K562 (cell line): ENCODE data around the gene ARFGAP3. TPM values are rescaled to one million over a fixed set of nuclear protein-coding genes. Genes with fewer than 3 reads are reported as not detected.
A peak's percentile ranks its signal among the peaks of the same experiment; 100 is the strongest.

Experiments
- ATAC-seq: fragments of 200-7000 bp; cut with Tn5 transposase; 3 replicates; pipeline ENCODE4 v1.9.1; 2020; ENCODE audit warnings: moderate library complexity
- BruUV-seq: library from RNA; stranded (reverse); fragments of 400-500 nt; replicated peaks from 2 replicates; lab custom pipeline; 2021; lab: Mats Ljungman, UMichigan
- CTCF ChIA-PET: fragments of 300-600 bp; formaldehyde crosslinking; extraction: SDS; loops from one replicate; lab custom pipeline; 2021; ENCODE audit warnings: low intra/inter-chr PET ratio; lab: Yijun Ruan, JAX
- POLR2A ChIA-PET: fragments of 300-600, 350-650 bp; sonication (Branson Sonifier 250); formaldehyde crosslinking; extraction: SDS; loops from one replicate; lab custom pipeline; 2021; ENCODE audit warnings: antibody characterized with exemption, inconsistent platforms; lab: Yijun Ruan, JAX
- DNase-seq, 4 experiments: peaks; one replicate each; pipeline versions ENCODE4 v3.0.0 to v3.0.0-alpha.2; 2011 to 2018; ENCODE audit warnings: low spot score in 3 of 4, mixed read lengths in 3 of 4; ENCODE audit errors: extremely low read depth in 1 of 4
- FAIRE-seq: peaks from 2 replicates; lab custom pipeline; 2011; peaks lifted over from hg19 to GRCh38; lab: Jason Lieb, UNC
- H2AFZ ChIP-seq: 2 replicates; pipeline ENCODE4 v1.6.0; 2011; ENCODE audit warnings: low read depth, low read length, control low read depth, inconsistent platforms
- H3K27ac ChIP-seq: fragments of 200-600 bp; 3 replicates; pipeline ENCODE4 v1.8.0; 2011; ENCODE audit warnings: low read depth, mild to moderate bottlenecking, control low read depth, inconsistent platforms, low read length, moderate library complexity, mixed read lengths; ENCODE audit errors: extremely low read depth
- H3K27me3 ChIP-seq, 2 experiments: fragments of 300-600 bp in 1 of 2; 2 replicates in 1 of 2; 3 replicates in 1 of 2; pipeline versions ENCODE4 v1.6.0 to v1.8.0; 2011; ENCODE audit warnings: inconsistent platforms in 2 of 2, low read length in 2 of 2, mild to moderate bottlenecking in 1 of 2, mixed read lengths in 1 of 2, moderate library complexity in 1 of 2; ENCODE audit not compliant: control insufficient read depth in 2 of 2, insufficient read depth in 2 of 2
- H3K36me3 ChIP-seq: fragments of 300-600 bp; 3 replicates; pipeline ENCODE4 v1.8.0; 2011; ENCODE audit warnings: mild to moderate bottlenecking, low read length, inconsistent platforms; ENCODE audit not compliant: control insufficient read depth, insufficient read depth
- H3K4me1 ChIP-seq, 2 experiments: fragments of 200-600 bp in 1 of 2; replicated peaks in 1 of 2; 2 replicates in 1 of 2; 3 replicates in 1 of 2; pipeline versions ENCODE4 v1.5.1 to v1.8.0; 2011; ENCODE audit warnings: inconsistent platforms in 2 of 2, low read length in 2 of 2, mild to moderate bottlenecking in 1 of 2, mixed read lengths in 1 of 2, moderate library complexity in 1 of 2; ENCODE audit not compliant: control insufficient read depth in 2 of 2, insufficient read depth in 2 of 2
- H3K4me2 ChIP-seq: 2 replicates; pipeline ENCODE4 v1.6.1; 2011; ENCODE audit warnings: low read length, control low read depth, inconsistent platforms, mixed read lengths; ENCODE audit not compliant: insufficient read depth
- H3K4me3 ChIP-seq: fragments of 200-600 bp; sonication (generic), shearing (Covaris generic); 2 replicates; pipeline ENCODE4 v1.5.1; 2016; ENCODE audit warnings: control low read depth, inconsistent platforms
- H3K79me2 ChIP-seq: fragments of 200-600 bp; 3 replicates; pipeline ENCODE4 v1.8.0; 2011; ENCODE audit warnings: low read length, inconsistent platforms; ENCODE audit not compliant: control insufficient read depth, insufficient read depth
- H3K9ac ChIP-seq, 2 experiments: 2 replicates each; pipeline versions ENCODE4 v1.6.0 to v1.6.1; 2011; ENCODE audit warnings: low read depth in 2 of 2, low read length in 2 of 2, control low read depth in 1 of 2, inconsistent platforms in 1 of 2, mild to moderate bottlenecking in 1 of 2, mixed read lengths in 1 of 2; ENCODE audit not compliant: insufficient read depth in 1 of 2
- H3K9me1 ChIP-seq: one replicate; pipeline ENCODE4 v1.6.0; 2011; ENCODE audit warnings: inconsistent platforms, mild to moderate bottlenecking, low read length, moderate library complexity; ENCODE audit not compliant: control insufficient read depth, insufficient read depth
- H3K9me3 ChIP-seq: replicated peaks from 2 replicates; pipeline ENCODE4 v1.5.1; 2011; ENCODE audit warnings: low read depth, low read length, inconsistent platforms; ENCODE audit not compliant: control insufficient read depth, insufficient read depth
- H4K20me1 ChIP-seq: replicated peaks from 2 replicates; pipeline ENCODE4 v1.6.1; 2011; ENCODE audit warnings: low read length, inconsistent platforms, mixed read lengths; ENCODE audit not compliant: control insufficient read depth, insufficient read depth
- ARID1B ChIP-seq: fragments of 450-650 bp; IDR thresholded peaks from 2 replicates; pipeline ENCODE4 v1.6.1; 2016; ENCODE audit warnings: antibody characterized with exemption, mild to moderate bottlenecking, inconsistent platforms
- BMI1 ChIP-seq: fragments of 150-350 bp; IDR thresholded peaks from 2 replicates; pipeline ENCODE4 v1.6.1; 2014; ENCODE audit warnings: low read length
- DPF2 ChIP-seq: fragments of 450-650 bp; IDR thresholded peaks from 2 replicates; pipeline ENCODE4 v1.6.1; 2016
- FOXJ2 ChIP-seq: fragments of 200-800 bp; sonication (Bioruptor generic); IDR thresholded peaks from 2 replicates; pipeline ENCODE4 v1.6.1; 2016; ENCODE audit warnings: missing genetic modification characterization, missing compliant biosample characterization
- HDAC2 ChIP-seq: fragments of 450-650 bp; IDR thresholded peaks from 2 replicates; pipeline ENCODE4 v1.6.1; 2016; ENCODE audit warnings: mild to moderate bottlenecking
- HDAC8 ChIP-seq: fragments of 450-650 bp; IDR thresholded peaks from 2 replicates; pipeline ENCODE4 v1.6.1; 2016; ENCODE audit warnings: mild to moderate bottlenecking, missing genetic modification characterization, moderate library complexity, missing compliant biosample characterization
- HMBOX1 ChIP-seq: sonication (generic); IDR thresholded peaks from 2 replicates; pipeline ENCODE4 v1.6.1; 2016
- HNRNPUL1 ChIP-seq: fragments of 200-400 bp; formaldehyde crosslinking; IDR thresholded peaks from 2 replicates; pipeline ENCODE4 v1.6.1; 2017; ENCODE audit warnings: low read length
- MCM7 ChIP-seq, 2 experiments: fragments of 450-650 bp; IDR thresholded peaks; 2 replicates each; pipeline ENCODE4 v1.6.1; 2016 to 2018
- NEUROD1 ChIP-seq: fragments of 150-350 bp; IDR thresholded peaks from 2 replicates; pipeline ENCODE4 v1.6.1; 2014; ENCODE audit warnings: borderline replicate concordance, low read length, low read depth; ENCODE audit not compliant: partially characterized antibody
- NR2C1 ChIP-seq, 2 experiments: fragments of 450-650 bp; IDR thresholded peaks; 2 replicates each; pipeline ENCODE4 v1.6.1; 2017; ENCODE audit warnings: mild to moderate bottlenecking in 2 of 2, antibody characterized with exemption in 1 of 2, inconsistent platforms in 1 of 2, missing compliant biosample characterization in 1 of 2, missing genetic modification characterization in 1 of 2
- PCBP1 ChIP-seq: fragments of 200-400 bp; formaldehyde crosslinking; IDR thresholded peaks from 2 replicates; pipeline ENCODE4 v1.6.1; 2018; ENCODE audit warnings: mild to moderate bottlenecking, low read depth, low read length; ENCODE audit not compliant: poor library complexity, severe bottlenecking
- SAFB2 ChIP-seq: fragments of 200-400 bp; formaldehyde crosslinking; IDR thresholded peaks from 2 replicates; pipeline ENCODE4 v1.6.1; 2018; ENCODE audit warnings: borderline replicate concordance, low read length, low read depth, moderate library complexity; ENCODE audit not compliant: severe bottlenecking
- ZFPM2 ChIP-seq: fragments of 250-450 bp; sonication (Bioruptor Pico); IDR thresholded peaks from 2 replicates; pipeline ENCODE4 v1.5.1; 2022; ENCODE audit warnings: mild to moderate bottlenecking
- ZNF347 ChIP-seq: fragments of 450-650 bp; formaldehyde crosslinking; IDR thresholded peaks from 2 replicates; pipeline ENCODE4 v1.4.0; 2020; ENCODE audit warnings: low read depth, mild to moderate bottlenecking, moderate library complexity
- WGBS: fragments of 100-300 bp; shearing (Covaris generic); methylation state at CpG from one replicate; pipeline ENCODE4 v1.1.6; 2016; ENCODE audit warnings: low coverage, mixed read lengths; ENCODE audit not compliant: insufficient coverage; ENCODE audit errors: missing lambda C conversion rate; 5-methylcytosine and 5-hydroxymethylcytosine counted together
- in situ Hi-C: fragments of 300-500 bp; cut with MboI; formaldehyde crosslinking; loops from 4 replicates; pipeline ENCODE4 v1.15.0; 2018; ENCODE audit warnings: inconsistent platforms, mixed read lengths
- intact Hi-C: fragments of 100-400 bp; cut with micrococcal nuclease; formaldehyde crosslinking; loops from 2 replicates; pipeline ENCODE4 v1.14.2; 2022
- polyA plus RNA-seq, 8 experiments: library from polyadenylated mRNA; depleted of rRNA in 4 of 8; stranded (reverse) in 5 of 8; unstranded in 3 of 8; fragments of >200 nt; fragmentation: Nextera tagmentation in 2 of 8; fragmentation: Illumina TruSeq in 1 of 8; extraction: Ambion mirVana in 2 of 8; extraction: Trizol in 1 of 8; gene quantifications; 2 replicates each; pipeline versions ENCODE4 v1.2.1 to v1.2.3, GENCODE V29; 2011 to 2014; ENCODE audit warnings: inconsistent platforms in 1 of 8, missing spikeins in 1 of 8
- total RNA-seq, 7 experiments: library from RNA; depleted of rRNA in 6 of 7; stranded (reverse); fragments of >200 nt in 6 of 7; fragmentation: Illumina TruSeq in 2 of 7; extraction: Trizol in 2 of 7; gene quantifications; 2 replicates each; pipeline versions ENCODE4 v1.2.1 to v1.2.3, GENCODE V29; 2011 to 2021; ENCODE audit warnings: low replicate concordance in 1 of 7

Gene ARFGAP3
- total and polyA plus RNA-seq, 9 of the 15 experiments (the other 6 are each of a cell fraction or from before 2014, with no cell fraction given) = 14.2 to 31.9 (median 22.7) TPM

GRCh38 chr22:42766860-42767259 lies 90.2 kb downstream of the ARFGAP3 start:
- intact Hi-C loops = no loop called here
- Histone ChIP-seq H3K9me1 (no peaks in the 10 kb centered on the region), H3K4me2 (no peak overlapping the region), H4K20me1 (no peaks in the 10 kb centered on the region), H3K79me2 (no peaks in the 10 kb centered on the region), H3K27ac (no peak overlapping the region), H3K4me1 (peaks cover 8 to 26% of the 10 kb centered on the region in 2 experiments; a peak in 4 of 5 replicates), H3K9ac (no peak overlapping the region), H2AFZ (no peak overlapping the region), H3K27me3 (peaks cover 0 to 8% of the 10 kb centered on the region in 2 experiments; a peak in 1 of 5 replicates), H3K9me3 (no peaks in the 10 kb centered on the region), H3K36me3 (no peaks in the 10 kb centered on the region), H3K4me3 (no peak overlapping the region)
- ATAC-seq = no peak
- BruUV-seq = no TSS peak
- 16% methylated on average over 7 of the region's 8 CpGs for WGBS
- DNase-seq = peak in 1 of 4 experiments; percentile 3
- POLR2A ChIA-PET = no interaction called here
- no peak for FAIRE-seq
- CTCF ChIA-PET = no interaction called here
- in situ Hi-C loops = no loop called here
- TF ChIP-seq NR2C1 (IDR thresholded peaks at IDR 0.05) (no peak), NR2C1 (tag; IDR thresholded peaks at IDR 0.05) (no peak), HDAC2 (no peak), FOXJ2 (tag) (no peak), DPF2 (no peak), HNRNPUL1 (no peak), ZNF347 (CRISPR knock-in tag) (no peak), PCBP1 (no peak), BMI1 (no peak), HMBOX1 (no peak), NEUROD1 (no peak), ARID1B (no peak), SAFB2 (no peak), MCM7 (IDR thresholded peaks at IDR 0.05) (no peak), HDAC8 (tag) (no peak), ZFPM2 (CRISPR knock-in tag) (no peak)
- TF ChIP-seq, all 486 proteins: peak for 0
